MM.1S (cell line): ENCODE results near the gene NPNT.

Source experiments
- CTCF ChIP-seq: fragments of 300-600 bp; sonication (generic); IDR thresholded peaks from 2 replicates; pipeline ENCODE4 v1.5.1; 2016; ENCODE audit warnings: antibody characterized with exemption, low read length, mixed read lengths
- EZH2 ChIP-seq: fragments of 300-600 bp; sonication (generic); optimal IDR thresholded peaks from 2 replicates; pipeline ENCODE3; 2017; ENCODE audit warnings: low read depth, mild to moderate bottlenecking, antibody characterized with exemption, low read length, mixed read lengths
- EZH2phosphoT487 ChIP-seq: fragments of 300-600 bp; sonication (generic); IDR thresholded peaks from 2 replicates; pipeline ENCODE4 v1.6.1; 2018; ENCODE audit warnings: antibody characterized with exemption, low read length

- TF ChIP-seq CTCF: no peak
- TF ChIP-seq EZH2phosphoT487: no peak
- TF ChIP-seq EZH2: no peak
Observed at GRCh38 chr4:105896461-105896942, 1.2 kb downstream of the NPNT start.
